H54 (cell line): Measurements from ENCODE around the gene FHIT.

Source experiments
- DNase-seq: peaks from one replicate; pipeline ENCODE4 v3.0.0; 2011; ENCODE audit warnings: low spot score, mixed read lengths; ENCODE audit not compliant: insufficient read length
- FAIRE-seq: peaks from 3 replicates; lab custom pipeline; 2011; peaks lifted over from hg19 to GRCh38; lab: Jason Lieb, UNC
- POLR2A ChIP-seq: IDR thresholded peaks from 2 replicates; pipeline ENCODE4 v1.6.1; 2011; ENCODE audit warnings: low read depth, mild to moderate bottlenecking, low read length

FHIT gene

DNA sequence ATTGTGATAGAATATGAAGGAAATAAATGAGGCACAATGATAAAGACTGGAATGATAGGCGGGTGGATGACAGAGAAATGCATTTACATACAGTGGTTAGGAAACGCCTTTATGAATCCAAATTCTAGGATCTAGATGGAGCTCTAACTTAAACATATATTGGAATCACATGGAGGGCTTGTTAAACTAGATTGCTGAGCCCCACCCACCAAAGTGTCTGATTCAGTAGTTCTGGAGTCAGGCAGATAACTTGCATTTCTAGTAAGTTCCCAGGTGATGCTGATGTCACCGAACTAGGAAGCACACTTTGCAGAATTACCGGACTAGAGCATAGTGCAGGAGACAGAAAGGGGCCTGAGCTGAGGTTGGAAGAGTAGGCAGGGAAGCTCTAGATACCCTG lies 837.2 kb downstream of the FHIT start:
- TF ChIP-seq POLR2A = no peak
- no peak for DNase-seq
- no peak for FAIRE-seq

DNA sequence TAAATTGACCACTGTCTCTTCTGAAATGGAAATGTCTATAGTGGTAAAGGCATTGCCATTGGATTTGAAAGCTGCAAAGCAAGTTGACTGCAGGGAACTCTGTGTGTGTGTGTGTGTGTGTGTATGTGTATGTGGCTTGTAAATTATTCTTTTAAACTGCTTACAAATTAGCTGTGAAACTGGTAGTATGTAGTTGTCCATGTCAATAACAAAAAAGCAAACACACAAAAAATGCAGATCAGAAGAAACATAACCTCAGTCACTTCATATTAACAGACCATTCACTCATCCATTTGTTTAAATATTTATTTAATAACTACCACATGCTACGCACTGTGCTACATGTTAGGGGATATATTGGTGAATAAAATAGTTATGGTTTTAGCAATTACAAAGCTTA lies 837.7 kb downstream of the FHIT start:
- no peak for DNase-seq
- FAIRE-seq = no peak
- no peak for TF ChIP-seq POLR2A

- peak; percentile 65 for FAIRE-seq
- DNase-seq = no peak
- no peak for TF ChIP-seq POLR2A
Measured at GRCh38 chr3:60403866-60404265, 847.4 kb downstream of the FHIT start.

GRCh38 chr3:60402931-60403330 lies 848.3 kb downstream of the FHIT start:
- no peak for DNase-seq
- TF ChIP-seq POLR2A = no peak
- no peak for FAIRE-seq

DNA sequence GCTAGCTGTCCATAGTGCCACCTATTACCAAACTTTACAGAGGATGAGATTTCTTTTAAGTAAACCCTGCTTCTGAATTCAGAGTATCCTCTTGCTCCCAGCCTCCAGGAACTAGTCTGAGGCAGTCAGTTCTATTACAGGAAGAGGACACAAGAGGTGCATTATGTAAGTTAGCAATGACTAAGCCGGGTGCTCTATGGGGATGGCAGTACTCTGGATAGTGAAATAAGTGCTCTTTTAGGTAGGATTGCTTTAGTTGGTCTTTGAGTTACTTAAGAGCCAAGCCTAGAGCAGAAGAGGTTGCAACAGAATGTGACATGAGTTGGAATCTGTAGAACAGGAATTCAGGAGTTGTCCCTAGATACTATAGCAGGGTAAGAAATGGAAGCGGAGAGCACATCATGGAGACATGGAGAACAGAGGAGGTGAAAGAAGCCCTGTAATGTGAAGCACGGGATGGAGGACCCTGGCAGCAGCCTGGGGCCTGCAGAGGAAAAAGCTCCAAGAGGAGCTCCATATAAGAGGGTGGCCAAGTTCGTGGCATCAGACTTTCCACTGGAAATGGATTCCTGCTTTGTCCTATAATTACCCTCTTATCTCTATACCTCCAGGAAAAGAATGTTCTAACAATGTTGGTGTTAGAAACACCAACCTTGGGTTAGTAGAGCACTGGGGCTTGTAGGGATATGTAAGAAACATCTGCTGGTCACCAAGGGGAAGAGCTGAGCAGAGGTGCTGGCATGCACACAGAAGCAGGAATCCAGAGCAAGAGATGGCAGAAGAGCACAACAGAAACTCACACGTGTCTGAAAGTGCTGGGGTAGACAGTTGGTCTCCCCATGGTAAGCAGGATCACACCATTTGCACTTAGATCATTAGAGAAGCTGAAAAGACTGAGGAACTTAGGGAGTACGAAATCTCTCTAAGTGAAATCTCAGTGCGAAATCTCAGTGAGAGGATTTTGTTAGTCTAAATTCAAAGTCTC lies 851.1 kb downstream of the FHIT start:
- no peak for FAIRE-seq
- no peak for TF ChIP-seq POLR2A
- DNase-seq = no peak

- no peak for TF ChIP-seq POLR2A
- FAIRE-seq = no peak
- DNase-seq = no peak
Measured at GRCh38 chr3:60399292-60399691, 852.0 kb downstream of the FHIT start.

- DNase-seq (no peak), FAIRE-seq (no peak)
- no peak for TF ChIP-seq POLR2A
Measured at GRCh38 chr3:60395173-60395762, 856.0 kb downstream of the FHIT start.

- no peak for DNase-seq
- TF ChIP-seq POLR2A = no peak
- FAIRE-seq = no peak
Measured at GRCh38 chr3:60393946-60394345, 857.3 kb downstream of the FHIT start.

DNA sequence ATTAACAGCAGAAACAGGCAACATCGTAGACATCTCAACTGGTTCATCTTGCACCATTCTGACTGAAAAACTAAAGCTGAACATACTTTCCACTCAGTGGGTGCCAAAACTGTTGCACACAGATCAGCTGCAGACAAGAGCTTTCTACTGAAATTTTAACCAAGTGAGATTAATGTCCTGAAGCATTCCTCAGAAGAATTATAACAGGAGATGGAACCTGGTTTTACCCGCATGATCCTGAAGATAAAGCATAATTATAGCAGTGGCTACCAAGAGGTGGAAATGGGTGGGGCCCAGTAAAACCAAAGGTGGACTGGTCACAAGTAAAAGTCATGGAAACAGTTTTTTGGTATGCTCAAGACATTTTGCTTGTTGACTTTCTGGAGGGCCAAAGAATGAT lies 858.8 kb downstream of the FHIT start:
- no peak for TF ChIP-seq POLR2A
- DNase-seq (no peak), FAIRE-seq (no peak)

- TF ChIP-seq POLR2A = no peak
- FAIRE-seq (no peak), DNase-seq (no peak)
Measured at GRCh38 chr3:60391292-60391691, 860.0 kb downstream of the FHIT start.

DNA sequence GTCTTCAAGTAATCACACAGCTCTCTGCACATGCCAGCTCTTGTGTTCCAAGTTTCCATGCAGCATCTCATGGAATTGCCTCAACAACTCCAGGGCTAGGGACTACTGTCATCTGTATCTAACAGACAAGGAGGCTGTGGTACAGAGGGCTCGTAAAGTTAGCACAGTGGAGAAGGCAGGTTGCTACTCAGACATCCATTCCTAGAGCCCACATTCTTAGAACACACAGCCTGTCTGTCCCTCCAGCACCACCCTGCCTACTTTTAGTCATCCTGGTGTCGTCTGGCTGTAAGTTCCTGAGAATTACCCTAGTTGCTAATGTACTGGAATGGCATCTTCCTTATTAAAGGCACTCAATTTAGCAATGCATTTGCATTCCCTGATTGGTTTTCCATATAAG lies 862.5 kb downstream of the FHIT start:
- DNase-seq (no peak), FAIRE-seq (no peak)
- TF ChIP-seq POLR2A = no peak

- FAIRE-seq (no peak), DNase-seq (no peak)
- no peak for TF ChIP-seq POLR2A
Measured at GRCh38 chr3:60386306-60386705, 864.9 kb downstream of the FHIT start.

GRCh38 chr3:60384341-60384740 lies 866.9 kb downstream of the FHIT start:
- FAIRE-seq (no peak), DNase-seq (no peak)
- TF ChIP-seq POLR2A = no peak

DNA sequence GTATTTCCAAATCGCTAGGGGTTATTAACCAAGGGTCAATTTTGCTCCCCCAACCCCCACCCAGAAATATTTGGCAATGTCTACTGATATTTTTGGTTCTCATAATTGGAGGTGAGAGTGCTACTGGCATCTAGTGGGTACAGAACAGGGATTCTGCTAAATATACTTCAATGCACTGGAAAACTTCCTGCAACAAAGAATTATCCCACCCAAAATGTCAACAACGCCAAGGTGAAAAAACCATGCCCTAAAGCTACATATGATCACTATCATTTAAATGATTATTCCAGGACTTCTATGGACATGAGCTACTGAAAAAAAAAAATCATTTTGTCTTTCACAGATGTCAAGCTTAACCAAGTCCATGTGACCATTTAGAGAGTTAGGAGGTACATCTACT lies 867.9 kb downstream of the FHIT start:
- no peak for TF ChIP-seq POLR2A
- FAIRE-seq (no peak), DNase-seq (no peak)
